Left hindlimb (tissue), 1 donor: ENCODE results near the gene HS3ST6.
"Not testable (repeated sequence)": the region's sequence is repeated elsewhere in the genome, so short reads cannot be mapped to it uniquely, and the experiment has no call there.

Source experiments
- DNase-seq: peaks from one replicate; pipeline ENCODE4 v3.0.0-alpha.2; 2018

Gene HS3ST6

DNA sequence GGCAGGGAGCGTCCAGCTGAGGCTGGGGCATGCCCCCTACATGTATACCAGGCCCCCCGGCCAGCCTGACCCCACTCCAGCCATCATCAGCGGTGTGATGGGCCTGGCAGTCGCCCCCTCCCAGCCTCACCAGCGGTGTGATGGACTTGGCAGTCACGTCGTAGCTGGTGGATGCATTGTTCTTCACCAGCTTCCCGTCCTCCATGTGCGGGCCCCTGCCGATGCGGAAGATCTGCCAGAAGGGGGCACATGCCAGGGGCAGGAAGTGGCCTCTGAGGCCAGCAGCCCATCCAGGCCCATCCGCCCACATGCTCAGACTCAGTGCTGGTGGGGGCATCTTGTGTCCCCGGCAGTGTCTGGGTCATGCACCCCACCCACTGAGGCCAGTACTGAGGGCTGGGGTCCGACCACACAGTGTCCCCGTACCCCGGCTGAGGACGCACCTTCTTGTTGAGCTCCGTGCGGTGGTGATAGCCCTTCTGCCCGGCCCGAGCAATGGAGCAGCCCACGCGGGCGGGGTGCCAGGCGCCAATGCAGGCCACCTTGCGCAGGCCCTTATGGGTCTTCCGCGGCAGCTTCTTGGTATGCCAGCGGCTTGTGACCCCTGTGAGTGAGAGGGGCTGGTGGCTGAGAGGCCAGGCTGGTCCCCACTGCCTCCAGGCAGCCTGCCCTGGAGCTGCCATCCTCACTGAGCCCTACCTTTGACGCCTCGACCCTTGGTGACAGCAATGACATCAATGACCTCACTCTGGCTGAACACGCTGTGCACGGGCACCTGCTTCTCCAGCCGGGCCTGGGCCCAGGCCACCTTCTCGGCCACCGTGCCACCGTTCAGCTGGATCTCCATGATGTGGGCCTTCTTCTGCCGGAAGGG is 28.5 kb upstream of the HS3ST6 start:
- no peak for DNase-seq

DNA sequence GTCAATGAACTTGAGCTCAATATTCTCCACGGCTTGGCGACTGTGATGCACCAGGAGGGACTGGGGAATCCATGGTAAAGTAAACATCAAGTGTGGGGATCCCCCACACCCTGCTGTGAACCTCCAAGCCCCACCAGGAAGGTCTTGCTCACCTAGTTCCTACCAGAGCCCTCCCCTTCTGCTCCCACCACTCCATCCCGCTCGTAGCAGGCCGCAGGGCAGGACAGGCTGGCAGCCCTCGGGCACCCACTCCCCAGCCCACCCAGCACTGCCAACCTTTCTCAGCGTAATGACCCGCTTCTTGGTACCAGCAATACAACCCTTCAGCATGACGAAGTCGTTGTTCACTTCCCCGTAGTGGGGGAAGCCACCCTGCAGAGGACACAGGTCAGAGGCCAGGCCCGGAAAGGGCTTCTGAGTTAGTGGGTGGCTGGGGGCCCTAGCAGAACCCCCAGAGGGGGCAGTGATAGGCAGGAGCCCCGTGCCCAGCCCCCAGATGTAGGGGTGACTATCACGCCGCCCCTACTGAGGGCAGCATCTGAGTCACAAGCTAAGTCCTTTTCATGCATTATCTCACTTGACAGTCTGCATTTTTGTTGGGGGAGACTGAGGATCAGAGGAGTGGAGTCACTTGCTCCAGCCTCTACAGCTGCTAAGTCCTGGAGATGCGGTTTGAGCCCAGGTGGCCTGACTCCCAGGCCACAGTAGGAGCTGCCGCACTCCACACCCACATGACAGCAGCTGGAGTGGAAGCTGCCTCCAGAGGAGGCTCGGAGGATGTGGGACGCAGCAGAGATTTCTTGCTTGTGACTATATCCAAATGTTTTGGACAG is 27.6 kb upstream of the HS3ST6 start:
- no peak for DNase-seq

DNA sequence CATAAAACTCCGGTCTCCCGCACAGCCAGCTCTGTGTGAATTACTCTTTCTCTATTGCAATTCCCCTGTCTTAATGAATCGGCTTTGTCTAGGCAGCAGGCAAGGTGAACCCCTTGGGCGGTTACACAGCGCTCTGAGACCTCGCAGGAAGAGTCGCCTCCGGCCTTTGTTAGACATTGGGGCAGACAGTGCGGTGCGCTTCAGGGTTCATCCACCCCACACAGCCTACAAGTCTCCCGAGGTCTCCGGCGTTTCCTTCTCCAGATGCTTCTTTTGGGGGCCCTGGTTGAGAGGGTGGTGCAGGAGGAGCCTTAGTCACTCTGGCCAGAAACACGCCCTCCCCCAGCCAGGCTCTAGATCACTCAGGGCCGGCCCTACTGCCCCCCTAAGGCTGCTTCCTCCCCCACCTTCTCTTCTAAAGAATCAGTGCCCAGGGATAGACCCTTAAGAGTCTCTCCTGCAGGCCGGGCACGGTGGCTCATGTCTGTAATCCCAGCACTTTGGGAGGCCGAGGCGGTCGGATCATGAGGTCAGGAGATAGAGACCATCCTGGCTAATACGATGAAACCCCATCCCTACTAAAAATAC is 26.5 kb upstream of the HS3ST6 start:
- no peak for DNase-seq

DNA sequence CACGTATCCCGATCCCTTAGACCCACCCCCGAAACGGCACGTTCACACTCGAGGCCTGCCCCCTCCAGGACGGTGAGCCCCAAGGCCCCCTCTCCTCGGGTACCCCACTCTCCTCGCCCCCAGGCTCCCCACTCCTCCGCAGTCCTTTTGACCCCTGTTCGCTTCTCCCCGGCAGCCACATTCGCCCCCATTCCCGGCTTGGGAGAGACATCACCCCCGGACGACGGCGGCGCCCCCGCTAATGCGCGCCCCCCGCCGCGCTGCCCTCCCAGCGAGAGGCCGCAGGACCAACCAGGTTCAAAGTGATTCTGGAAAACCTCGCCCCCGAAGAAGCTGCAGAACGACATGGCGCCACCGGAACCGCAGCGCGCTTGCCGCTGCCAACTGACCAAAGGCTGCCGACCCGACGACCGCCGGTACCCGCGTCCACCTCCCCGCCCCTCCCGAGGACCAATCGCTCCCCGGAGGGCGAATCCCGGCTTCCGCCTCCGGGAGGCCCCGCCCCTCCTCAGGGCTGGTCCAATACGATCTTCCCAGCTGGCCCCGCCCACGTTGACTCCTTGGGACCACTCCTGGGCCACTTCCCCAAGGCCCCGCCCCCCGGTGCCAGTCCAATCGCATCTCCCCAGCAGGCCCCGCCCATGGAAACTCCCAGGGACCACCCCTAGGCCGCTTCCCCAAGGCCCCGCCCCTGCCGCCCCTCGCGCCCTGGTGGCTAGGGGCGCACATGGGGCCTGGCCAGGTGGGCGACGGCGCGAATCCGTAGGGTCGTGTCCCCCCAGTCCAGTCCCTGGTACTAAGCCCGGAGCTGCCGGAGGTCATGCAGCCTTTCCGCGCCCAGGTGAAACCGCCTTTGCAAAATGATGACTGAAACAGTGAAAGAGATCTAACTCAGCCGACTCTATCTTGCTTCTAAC is 24.9 kb upstream of the HS3ST6 start, which contains the start of gene MSRB1:
Gene MSRB1 (minus strand): TSS at position 390 of the 917 bp plus-strand sequence. CDS start 43 bp downstream, at position 347.
- peak; percentile 99 for DNase-seq

DNA sequence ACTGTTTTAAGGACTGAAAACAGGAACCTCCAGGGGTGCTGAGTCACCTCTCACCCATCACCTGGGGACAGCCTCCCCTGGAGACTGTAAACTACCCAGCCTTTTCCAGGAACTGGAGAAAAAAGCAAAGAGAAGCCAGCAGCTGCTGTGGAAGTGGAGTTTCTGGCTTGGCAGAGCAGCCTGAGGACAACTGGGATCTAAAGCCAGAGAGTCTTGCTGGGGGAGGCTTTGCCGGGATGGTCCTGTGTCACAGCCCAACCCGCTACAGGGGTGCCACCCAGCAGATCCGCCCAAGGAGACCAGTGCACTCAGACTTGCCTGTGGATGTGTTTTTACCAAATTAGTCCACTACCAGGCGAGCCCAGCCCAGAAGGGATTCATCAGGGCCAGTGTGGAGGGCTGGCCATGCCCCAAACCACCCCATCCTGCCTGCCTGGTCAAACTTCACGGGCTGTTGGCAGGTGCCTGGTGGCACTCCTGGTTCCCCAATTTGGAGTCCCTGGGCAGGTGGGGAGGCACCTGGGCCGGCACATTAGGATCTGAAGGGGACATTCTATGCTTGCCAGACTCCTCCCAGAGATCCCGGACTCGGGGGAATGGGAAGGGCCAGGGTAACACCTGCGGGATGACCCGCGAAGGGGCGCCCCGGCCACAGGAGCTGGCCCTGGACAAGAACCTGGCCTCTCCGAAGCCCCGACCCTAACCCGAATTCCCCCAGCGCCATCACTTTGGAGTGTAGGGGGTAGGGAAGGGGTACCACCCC is 24.0 kb upstream of the HS3ST6 start:
- DNase-seq: no peak

DNA sequence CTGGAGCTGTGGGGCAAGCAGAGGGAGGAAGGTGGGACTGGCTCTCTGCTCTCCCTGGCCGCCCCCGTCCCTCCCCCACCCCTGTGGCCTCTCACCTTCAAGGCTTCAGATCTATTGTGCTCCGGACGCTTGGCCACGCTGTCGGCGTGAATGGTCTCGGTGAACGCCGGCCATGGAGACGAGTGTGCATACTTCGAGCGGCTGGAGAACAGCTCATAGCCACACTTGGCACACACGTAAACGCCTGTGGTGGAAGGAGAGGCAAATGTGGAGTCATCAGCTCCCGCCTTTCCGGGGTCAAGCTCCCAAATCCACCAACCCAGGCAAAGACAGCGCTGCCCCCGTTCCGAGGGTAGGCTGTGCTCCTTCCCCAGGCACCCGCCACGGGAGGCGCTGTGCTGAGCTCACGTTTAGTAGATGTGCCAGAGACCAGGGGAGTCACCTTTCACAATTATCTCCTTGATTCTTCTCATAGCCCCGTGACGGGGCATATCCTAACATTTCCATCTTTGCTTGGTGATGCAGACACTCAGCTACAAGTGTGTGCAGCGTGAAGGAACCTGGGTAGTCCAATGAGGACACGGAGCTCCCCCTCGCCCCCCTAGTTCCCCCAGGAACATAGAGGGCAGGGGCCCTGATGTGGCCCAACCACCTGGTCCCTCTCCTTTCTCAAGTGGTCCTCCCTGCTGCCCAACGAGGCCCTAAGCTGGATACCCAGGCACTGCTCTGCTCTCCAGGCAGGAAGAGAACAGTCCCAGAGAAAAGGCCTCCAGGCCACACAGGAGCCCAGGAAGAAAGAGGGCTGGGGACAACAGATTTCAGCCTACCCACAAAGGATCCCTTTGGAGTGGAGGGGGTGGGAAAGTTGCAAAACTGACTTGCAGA is 23.2 kb upstream of the HS3ST6 start:
- no peak for DNase-seq

DNA sequence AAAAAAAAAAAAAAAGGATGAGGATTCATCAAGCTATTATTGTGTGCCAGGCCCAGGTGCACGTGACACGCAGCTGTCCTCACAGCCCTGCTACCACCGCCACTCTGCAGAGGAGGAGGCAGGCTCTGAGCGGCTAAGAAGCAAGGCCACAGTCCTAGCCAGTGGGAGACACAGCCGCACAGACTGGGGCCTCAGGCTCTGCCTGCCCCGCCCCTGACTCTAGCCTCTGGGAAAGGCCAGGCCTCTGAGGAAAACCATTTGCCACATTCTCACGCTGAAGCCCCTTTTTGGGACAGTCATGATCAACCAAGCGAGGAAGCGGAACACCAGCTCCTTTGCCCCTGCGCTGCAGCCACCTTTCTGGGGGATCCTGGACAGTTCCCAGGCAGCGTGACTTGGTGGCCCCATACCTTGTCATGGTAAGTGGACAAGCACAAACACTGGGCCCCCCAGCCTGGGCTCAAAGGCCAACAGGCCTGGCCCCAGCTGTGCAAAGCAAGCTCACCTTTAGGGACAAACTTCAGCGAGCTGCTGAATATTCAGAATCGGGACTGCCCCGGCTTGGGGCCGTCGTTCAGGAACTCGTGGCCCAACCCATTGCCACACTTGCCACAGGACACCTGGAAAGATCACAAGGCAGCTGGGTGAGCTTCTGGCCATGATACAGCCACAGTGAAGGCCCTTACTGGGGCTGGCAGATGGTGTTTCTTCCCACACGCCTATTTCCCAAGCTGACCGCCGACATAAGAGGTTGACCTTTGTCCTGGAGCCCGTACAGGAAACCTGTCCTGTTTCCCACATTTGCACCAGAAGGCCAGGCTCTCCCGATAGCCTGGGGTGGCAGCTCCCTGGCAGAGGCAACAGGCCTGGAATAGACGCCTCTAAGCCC is 22.3 kb upstream of the HS3ST6 start:
- no peak for DNase-seq

DNA sequence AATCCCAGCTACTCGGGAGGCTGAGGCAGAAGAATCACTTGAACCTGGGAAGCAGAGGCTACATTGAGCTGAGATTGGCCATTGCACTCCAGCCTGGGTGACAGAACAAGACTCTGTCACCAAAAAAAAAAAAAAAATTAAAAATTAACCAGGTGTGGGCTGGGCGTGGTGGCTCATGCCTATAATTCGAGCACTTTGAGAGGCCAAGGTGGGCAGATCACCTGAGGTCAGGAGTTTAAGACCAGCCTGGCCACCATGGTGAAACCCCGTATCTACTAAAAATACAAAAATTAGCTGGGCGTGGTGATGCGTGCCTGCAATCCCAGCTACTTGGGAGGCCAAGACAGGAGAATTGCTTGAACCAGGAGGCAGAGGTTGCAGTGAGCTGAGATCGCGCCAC is 21.6 kb upstream of the HS3ST6 start:
- DNase-seq: not testable (repeated sequence)

DNA sequence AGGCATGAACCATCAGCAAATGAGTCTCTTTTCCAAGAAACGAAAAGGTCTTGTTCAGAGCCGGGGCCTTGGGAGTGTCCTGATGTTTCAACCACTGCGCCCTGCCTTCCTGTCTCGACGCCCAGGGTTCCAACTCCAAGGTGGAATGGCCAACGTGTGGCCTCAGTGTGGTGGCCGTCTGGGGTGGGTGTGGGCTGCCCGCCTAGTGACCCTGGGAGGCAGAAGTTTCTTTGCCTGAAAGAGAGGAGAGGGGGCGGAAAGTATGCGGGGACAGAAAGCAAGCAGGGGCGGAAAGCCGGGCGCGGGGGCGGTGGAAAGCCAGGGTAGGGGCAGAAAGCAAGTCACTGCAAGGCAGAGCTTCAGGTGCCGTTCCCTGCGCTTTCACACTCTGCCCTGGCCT is 20.7 kb upstream of the HS3ST6 start:
- DNase-seq: no peak

DNA sequence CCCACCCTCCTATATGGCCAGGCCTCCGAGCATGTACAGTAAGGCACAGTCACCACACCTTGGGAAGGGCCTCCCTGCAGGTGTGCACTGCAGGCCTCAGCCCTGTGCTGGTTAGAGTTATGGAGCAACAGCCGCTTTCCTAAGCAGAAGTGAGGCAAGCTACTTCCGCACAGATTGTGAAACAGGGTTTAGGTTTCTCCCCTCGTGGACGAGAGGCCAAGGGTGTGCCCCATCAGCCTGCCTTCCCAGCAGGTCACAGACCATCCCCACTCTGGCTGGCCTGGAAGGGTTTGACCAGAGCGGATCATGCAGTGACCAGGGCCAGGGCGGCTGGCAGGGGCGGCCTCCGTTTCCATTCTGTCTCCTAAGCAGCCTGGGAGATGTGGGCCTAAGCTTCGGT is 20.1 kb upstream of the HS3ST6 start:
- no peak for DNase-seq

DNA sequence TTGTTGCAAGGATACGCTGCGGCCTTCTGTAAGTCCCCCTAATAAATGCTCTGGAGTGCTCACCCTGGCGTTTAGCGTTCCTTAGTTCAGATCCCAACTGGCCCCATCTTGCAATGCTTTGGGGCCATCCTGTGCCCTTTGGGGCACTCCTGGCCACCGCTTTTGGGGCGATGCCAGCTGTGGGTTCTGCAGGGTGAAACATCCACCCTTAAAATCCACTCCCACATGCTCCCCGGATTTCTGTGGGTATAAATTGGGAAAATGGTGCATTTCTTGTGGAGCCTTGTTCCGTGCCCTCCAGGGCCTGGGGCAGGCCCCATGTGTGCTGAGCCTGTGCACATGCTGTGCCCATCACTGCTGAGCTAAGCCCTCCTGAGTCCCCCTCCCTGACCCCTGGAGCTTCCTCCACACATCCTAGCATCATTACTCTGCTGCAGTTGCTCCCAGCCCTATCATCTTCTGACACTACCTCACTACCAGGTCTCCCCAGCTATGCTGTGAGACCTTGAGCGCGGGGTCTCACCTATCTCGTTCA is 18.8 kb upstream of the HS3ST6 start:
- DNase-seq: no peak

DNA sequence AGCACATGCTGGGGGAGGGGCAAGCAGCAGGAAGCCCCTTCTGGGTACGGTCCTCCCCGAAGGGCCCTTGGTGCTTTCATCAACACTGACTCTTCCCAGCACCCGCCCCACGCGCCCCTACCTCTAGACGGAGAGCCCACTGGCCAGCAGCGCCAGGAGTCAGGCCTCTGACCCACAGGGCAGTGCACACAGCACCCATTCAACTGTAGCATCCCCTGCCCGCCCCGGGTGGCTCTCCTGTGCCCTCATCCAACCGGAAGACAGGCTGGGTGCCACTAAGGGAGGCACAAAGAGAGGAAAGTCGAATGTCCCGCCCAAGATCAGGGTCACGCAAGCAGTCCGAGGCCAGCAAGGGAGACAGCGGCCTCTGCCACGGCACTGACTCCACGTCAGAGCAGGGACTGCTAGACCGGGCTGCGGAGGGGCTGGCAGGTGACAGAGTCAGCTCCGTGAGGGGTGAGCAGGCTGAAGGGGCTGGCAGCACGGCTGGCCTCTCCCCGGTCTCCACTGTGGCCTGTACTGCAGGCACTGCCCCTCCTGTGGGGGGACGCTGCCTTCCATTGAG is 15.0 kb upstream of the HS3ST6 start:
- no peak for DNase-seq

DNA sequence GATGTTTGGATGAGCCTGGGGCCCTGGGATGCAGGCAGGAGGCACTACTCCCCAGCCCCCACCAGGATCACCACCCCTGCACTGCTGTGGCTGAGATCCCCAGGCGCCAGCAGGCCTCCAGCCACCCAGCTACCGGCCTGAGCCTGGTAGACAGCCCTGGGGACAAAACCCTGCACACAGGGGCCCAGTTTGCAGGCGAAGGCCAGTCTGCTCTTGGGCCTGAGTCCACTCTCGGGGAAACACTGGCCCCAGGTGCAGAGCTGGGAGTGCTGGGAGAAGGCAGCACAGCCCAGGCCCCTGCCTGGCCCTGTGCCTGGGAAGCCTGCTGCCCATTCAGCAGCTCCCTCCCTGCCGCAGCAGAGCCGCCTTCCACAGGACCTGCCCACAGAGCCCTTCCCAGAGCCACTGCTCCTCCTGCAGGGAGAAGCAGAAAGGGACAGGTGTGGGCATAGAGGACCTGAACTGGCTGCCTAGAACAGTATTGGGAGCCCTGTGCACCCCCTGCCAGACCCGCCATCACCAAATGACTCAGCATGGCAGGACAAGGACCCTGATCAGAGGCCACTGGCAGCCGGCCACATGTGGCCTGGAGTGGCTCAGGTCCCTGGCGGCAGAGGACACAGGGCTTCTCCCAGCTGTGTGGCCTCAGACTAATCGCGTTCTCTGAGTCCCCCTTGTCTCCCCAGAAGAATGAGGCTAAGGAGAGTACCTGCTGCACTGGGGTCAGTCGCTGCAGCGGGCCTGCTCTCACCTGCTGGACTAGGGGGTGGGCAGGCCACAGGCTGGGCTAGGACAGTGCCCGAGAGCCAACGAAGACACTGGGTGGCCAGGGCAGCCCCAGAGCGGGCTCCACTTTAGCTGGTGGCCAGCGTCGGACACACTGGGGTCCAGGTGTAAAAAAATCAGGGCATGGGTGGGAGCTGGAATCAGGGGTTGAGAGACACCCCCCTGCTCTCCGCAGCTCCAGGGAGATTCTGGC is 14.1 kb upstream of the HS3ST6 start:
- DNase-seq: no peak

DNA sequence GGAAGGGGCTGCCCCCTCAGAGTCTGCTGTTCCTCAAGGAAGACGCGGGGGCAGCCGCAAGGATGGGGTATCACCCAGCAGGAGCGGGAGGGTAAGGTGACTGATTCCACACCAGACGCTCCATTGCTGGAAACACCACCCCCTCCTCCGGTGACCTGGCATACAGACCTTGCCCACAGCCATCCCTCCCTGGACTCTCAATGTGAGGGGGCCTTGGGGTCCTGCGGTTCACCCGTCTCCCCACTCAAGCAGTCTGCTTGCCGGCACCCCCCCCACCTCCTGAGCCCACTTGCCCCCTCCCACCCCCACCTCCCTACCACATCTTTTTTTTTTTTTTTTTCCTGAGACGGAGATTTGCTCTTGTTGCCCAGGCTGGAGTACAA is 12.1 kb upstream of the HS3ST6 start:
- DNase-seq: no peak

DNA sequence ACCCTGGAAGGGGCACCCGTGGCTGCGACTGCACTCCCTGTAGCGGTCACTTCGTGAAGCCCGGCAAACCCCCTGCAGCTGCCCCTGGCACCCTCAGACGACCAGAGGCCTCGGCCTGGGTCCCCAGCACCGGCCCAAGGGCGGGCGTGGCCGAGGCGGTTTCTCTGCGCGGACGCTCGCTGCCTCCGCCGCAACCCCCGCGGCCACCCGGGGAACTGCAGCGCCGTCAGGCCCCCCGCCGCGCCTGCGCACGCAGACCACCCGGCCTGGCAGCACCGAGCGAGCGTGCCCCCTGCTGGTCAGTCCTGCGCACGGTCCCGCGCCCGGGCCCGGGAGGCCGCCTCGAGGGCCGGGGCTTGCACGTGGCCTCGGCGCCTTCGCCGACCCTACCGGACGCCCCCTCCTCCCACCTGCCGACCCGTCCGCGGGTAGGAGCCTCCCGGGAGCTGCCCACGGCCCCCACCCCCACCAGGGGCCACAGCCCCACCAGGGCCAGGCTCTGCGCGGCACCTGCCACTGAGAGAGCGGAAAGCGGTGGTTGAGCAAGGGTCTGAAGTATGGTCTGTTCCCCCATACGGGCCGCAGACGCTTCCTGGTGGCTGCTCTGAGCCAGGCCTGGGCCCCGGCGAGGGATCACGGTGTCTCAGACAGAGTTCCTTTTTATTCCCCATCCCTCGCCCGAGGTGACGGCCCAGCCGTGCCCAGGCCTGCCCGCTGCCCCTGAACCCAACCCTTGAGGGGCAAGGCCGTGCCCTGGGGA is 11.5 kb upstream of the HS3ST6 start:
- DNase-seq: peak; percentile 90

DNA sequence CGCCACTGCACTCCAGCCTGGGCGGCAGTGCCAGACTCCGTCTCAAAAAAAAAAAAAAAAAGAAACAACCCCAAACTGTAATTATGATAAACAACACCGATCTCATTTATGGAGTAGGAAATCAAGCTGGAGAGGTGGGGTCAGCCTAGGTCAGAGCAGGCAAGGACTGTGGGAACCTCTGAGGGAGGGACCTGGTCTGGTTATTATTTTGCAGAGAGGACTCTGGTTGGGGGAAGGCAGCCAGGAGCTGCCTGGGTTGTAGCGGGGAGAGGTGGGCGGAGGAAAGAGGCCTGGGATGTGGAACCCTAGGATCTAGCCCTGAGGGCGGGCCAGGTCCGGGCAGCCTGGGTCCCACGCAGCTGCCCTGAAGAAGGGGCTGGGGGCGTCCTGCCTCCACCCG is 10.9 kb upstream of the HS3ST6 start:
- no peak for DNase-seq

DNA sequence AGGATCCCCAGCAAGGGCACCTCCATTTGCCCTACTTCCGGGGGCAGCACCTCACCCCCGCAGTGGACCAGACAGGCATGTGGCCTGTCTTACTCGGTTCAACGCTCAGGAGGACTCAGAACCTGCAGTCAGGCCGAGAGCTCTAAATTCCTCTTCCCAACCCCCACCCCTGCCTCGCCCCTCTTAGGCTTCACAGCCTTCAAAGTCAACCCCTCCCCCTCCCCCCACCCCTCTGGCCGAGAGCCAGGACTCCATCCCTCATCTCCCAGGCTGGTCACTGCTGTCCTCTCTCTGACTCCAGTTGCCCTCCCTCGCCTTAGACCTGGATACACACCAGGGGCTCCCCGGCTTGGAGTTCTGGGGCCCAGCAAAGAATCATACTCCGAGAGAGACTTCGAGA is 8.1 kb upstream of the HS3ST6 start:
- DNase-seq: no peak
